Neuronal stem cell (in vitro differentiated cells): ENCODE results near the gene C19orf44.

Experiments
- DNase-seq: peaks from one replicate; pipeline ENCODE4 v3.0.0-alpha.2; 2013; ENCODE audit warnings: low spot score
- H2AFZ ChIP-seq: one replicate; pipeline ENCODE4 v1.6.1; 2013; ENCODE audit warnings: mild to moderate bottlenecking, low read length, inconsistent platforms
- H2AK5ac ChIP-seq: 2 replicates; pipeline ENCODE4 v1.6.1; 2013; ENCODE audit warnings: low read depth, mild to moderate bottlenecking, inconsistent platforms, low read length, moderate library complexity, mixed read lengths
- H2BK120ac ChIP-seq: 2 replicates; pipeline ENCODE4 v1.6.1; 2013; ENCODE audit warnings: low read depth, mild to moderate bottlenecking, inconsistent platforms, low read length, moderate library complexity, mixed read lengths
- H2BK12ac ChIP-seq: one replicate; pipeline ENCODE4 v1.6.1; 2013; ENCODE audit warnings: low read length, inconsistent platforms
- H2BK15ac ChIP-seq: 2 replicates; pipeline ENCODE4 v1.6.1; 2013; ENCODE audit warnings: mild to moderate bottlenecking, low read length, inconsistent platforms, mixed read lengths
- H2BK5ac ChIP-seq: one replicate; pipeline ENCODE4 v1.6.1; 2013; ENCODE audit warnings: inconsistent platforms, mild to moderate bottlenecking, low read length, moderate library complexity
- H3K14ac ChIP-seq: one replicate; pipeline ENCODE4 v1.6.1; 2013; ENCODE audit warnings: low read length, inconsistent platforms
- H3K18ac ChIP-seq: 2 replicates; pipeline ENCODE4 v1.6.1; 2013; ENCODE audit warnings: low read length, inconsistent platforms
- H3K23ac ChIP-seq: 2 replicates; pipeline ENCODE4 v1.6.1; 2013; ENCODE audit warnings: low read depth, mild to moderate bottlenecking, mixed read lengths, low read length, inconsistent platforms; ENCODE audit not compliant: poor library complexity
- H3K27ac ChIP-seq: replicated peaks from 3 replicates; pipeline ENCODE4 v1.5.1; 2013; ENCODE audit warnings: low read length, inconsistent platforms
- H3K27me3 ChIP-seq, 3 experiments: 2 replicates each; pipeline ENCODE4 v1.6.1; 2013; ENCODE audit warnings: low read length in 3 of 3, mild to moderate bottlenecking in 2 of 3, inconsistent platforms in 1 of 3, low read depth in 1 of 3, mixed read lengths in 1 of 3, moderate library complexity in 1 of 3; ENCODE audit not compliant: control insufficient read depth in 3 of 3, insufficient read depth in 3 of 3
- H3K36me3 ChIP-seq, 2 donors: replicated peaks in 1 of 2; 2 replicates each; pipeline ENCODE4 v1.6.1; 2013; ENCODE audit warnings: low read length in 2 of 2; ENCODE audit not compliant: control insufficient read depth in 2 of 2, insufficient read depth in 2 of 2
- H3K4ac ChIP-seq: 2 replicates; pipeline ENCODE4 v1.6.1; 2013; ENCODE audit warnings: inconsistent platforms, mild to moderate bottlenecking, low read length, moderate library complexity
- H3K4me1 ChIP-seq, 2 donors: 1 replicate in 1 of 2; 2 replicates in 1 of 2; pipeline ENCODE4 v1.6.1; 2013; ENCODE audit warnings: low read length in 2 of 2, low read depth in 1 of 2; ENCODE audit not compliant: control insufficient read depth in 2 of 2, insufficient read depth in 1 of 2
- H3K4me2 ChIP-seq: one replicate; pipeline ENCODE4 v1.6.1; 2013; ENCODE audit warnings: mild to moderate bottlenecking, low read length, inconsistent platforms; ENCODE audit not compliant: insufficient read depth, poor library complexity, severe bottlenecking
- H3K4me3 ChIP-seq, 2 donors: 2 replicates each; pipeline ENCODE4 v1.5.1; 2013; ENCODE audit warnings: low read length in 2 of 2, mild to moderate bottlenecking in 2 of 2, inconsistent platforms in 1 of 2, moderate library complexity in 1 of 2
- H3K79me1 ChIP-seq: one replicate; pipeline ENCODE4 v1.6.1; 2013; ENCODE audit warnings: low read depth, mild to moderate bottlenecking, inconsistent platforms, low read length, moderate library complexity
- H3K9ac ChIP-seq: one replicate; pipeline ENCODE4 v1.6.1; 2013; ENCODE audit warnings: mild to moderate bottlenecking, low read depth, low read length, inconsistent platforms; ENCODE audit not compliant: poor library complexity
- H3K9me3 ChIP-seq, 2 donors: replicated peaks in 1 of 2; 2 replicates each; pipeline versions ENCODE3 to v1.6.1; 2013; ENCODE audit warnings: low read length in 2 of 2, mild to moderate bottlenecking in 2 of 2, inconsistent platforms in 1 of 2, low read depth in 1 of 2, mixed read lengths in 1 of 2, moderate library complexity in 1 of 2; ENCODE audit not compliant: control insufficient read depth in 2 of 2, insufficient read depth in 1 of 2
- H4K8ac ChIP-seq: one replicate; pipeline ENCODE4 v1.6.1; 2013; ENCODE audit warnings: low read depth, mild to moderate bottlenecking, inconsistent platforms, low read length, moderate library complexity
- H4K91ac ChIP-seq: one replicate; pipeline ENCODE4 v1.6.1; 2013; ENCODE audit warnings: low read length, low read depth, mild to moderate bottlenecking, inconsistent platforms; ENCODE audit not compliant: poor library complexity
- WGBS, 2 donors: extraction: QIAGEN DNeasy Blood & Tissue Kit; methylation state at CpG; one replicate each; pipeline ENCODE4 v1.1.7; 2013; ENCODE audit warnings: missing lambda C conversion rate in 2 of 2, mixed read lengths in 1 of 2; ENCODE audit not compliant: insufficient read length in 2 of 2, insufficient replicate concordance in 1 of 2; ENCODE audit errors: extremely low coverage in 2 of 2; 5-methylcytosine and 5-hydroxymethylcytosine counted together

Gene C19orf44

DNA sequence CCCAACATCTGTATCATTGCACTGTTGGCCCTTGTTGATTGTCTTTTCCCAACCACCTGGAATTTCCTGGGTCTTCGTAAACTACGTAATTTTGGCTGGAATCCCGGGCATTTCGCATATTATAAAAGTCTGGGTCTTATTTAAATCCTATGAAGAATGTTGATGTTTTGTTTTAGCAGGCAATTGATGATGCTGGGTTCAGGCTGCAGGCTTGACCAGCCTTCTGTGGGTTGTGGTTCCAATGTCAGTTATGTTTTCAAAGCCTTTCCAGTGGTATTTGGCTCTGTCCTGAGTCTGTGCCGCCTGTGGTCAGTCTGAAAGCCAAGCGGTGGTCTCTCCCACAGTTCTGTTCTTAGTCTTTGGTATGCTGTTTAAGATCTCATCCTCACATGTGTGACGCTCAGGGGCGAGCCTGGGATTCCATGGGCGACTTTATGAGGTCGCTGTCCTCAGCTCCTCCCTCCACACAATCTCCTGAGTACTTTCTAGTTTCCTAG, 63.6 kb downstream of the C19orf44 start:
- H3K27ac ChIP-seq: no peak overlapping the region
- no CpG with 5 or more reads among the region's 10 CpGs for WGBS, 2 donors
- DNase-seq: no peak

DNA sequence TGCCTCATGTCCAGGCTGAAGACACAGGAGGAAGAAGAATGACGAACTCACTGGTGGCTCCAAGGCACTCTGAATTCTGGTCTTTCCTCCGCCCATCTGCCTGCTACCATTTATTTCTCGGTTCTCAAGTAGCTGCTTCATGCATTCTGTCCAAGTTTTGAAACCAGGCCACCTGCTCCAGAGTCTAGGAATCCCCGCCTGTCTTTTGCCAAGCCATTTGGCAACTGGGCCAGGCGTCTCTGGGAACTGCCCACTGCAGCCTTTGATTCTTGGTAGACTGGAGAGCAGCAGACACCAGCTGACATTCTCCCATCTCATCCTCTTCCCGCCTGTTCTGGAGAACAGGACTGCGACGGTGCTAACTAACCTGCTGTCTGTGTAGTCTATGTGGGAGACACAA, 65.2 kb downstream of the C19orf44 start:
- Histone ChIP-seq H3K9me3 (peaks cover 0 to 1% of the 10 kb centered on the region in 2 donors), H3K27me3 (no peaks in the 10 kb centered on the region), H3K79me1 (no peaks in the 10 kb centered on the region), H3K36me3 (peaks cover 21 to 71% of the 10 kb centered on the region in 2 donors), H3K14ac (no peak overlapping the region), H2AK5ac (no peak overlapping the region), H3K27ac (no peak overlapping the region), H3K18ac (no peak overlapping the region), H3K4me1 (no peaks in the 10 kb centered on the region), H3K9ac (no peak overlapping the region), H2BK15ac (no peak overlapping the region), H2BK120ac (no peak overlapping the region), H2BK5ac (no peak overlapping the region), H4K8ac (no peak overlapping the region), H2BK12ac (no peak overlapping the region), H3K23ac (no peak overlapping the region), H3K4me3 (no peak overlapping the region), H4K91ac (no peak overlapping the region), H3K4ac (no peak overlapping the region), H2AFZ (no peak overlapping the region), H3K4me2 (no peak overlapping the region)
- WGBS, 2 donors: no CpG with 5 or more reads among the region's 8 CpGs
- no peak for DNase-seq

More for the DNA sequence above, 63.6 kb downstream of the C19orf44 start:
- H2AFZ ChIP-seq: no peak overlapping the region
- no peak overlapping the region for H4K8ac ChIP-seq
- no peak overlapping the region for H2BK5ac ChIP-seq
- no peak overlapping the region for H2BK15ac ChIP-seq
- H3K79me1 ChIP-seq: peaks cover 2% of the 10 kb centered on the region
- H2BK12ac ChIP-seq: no peak overlapping the region
- H2BK120ac ChIP-seq: no peak overlapping the region
- H3K36me3 ChIP-seq: peaks cover 27 to 72% of the 10 kb centered on the region in 2 donors
- no peak overlapping the region for H3K18ac ChIP-seq
- no peak overlapping the region for H4K91ac ChIP-seq
- H3K27me3 ChIP-seq: no peaks in the 10 kb centered on the region
- no peak overlapping the region for H3K23ac ChIP-seq
- H3K4me3 ChIP-seq: no peak overlapping the region
- H3K9me3 ChIP-seq: peaks cover 0 to 1% of the 10 kb centered on the region in 2 donors
- no peak overlapping the region for H2AK5ac ChIP-seq
- H3K14ac ChIP-seq: no peak overlapping the region
- H3K4ac ChIP-seq: no peak overlapping the region
- no peaks in the 10 kb centered on the region for H3K4me1 ChIP-seq
- H3K4me2 ChIP-seq: no peak overlapping the region
- H3K9ac ChIP-seq: no peak overlapping the region

GRCh38 chr19:16562608-16563025, 66.4 kb downstream of the C19orf44 start:
- no peak overlapping the region for H2AFZ ChIP-seq
- no peak overlapping the region for H3K14ac ChIP-seq
- H4K8ac ChIP-seq: no peak overlapping the region
- no peak for DNase-seq
- no peaks in the 10 kb centered on the region for H3K4me1 ChIP-seq
- no peak overlapping the region for H3K4ac ChIP-seq
- no peak overlapping the region for H3K9ac ChIP-seq
- no peak overlapping the region for H2BK120ac ChIP-seq
- no peak overlapping the region for H2BK15ac ChIP-seq
- WGBS, 2 donors: no CpG with 5 or more reads among the region's 6 CpGs
- H3K4me3 ChIP-seq: no peak overlapping the region
- H3K23ac ChIP-seq: no peak overlapping the region
- H3K27me3 ChIP-seq: no peaks in the 10 kb centered on the region
- no peak overlapping the region for H3K4me2 ChIP-seq
- H3K18ac ChIP-seq: no peak overlapping the region
- no peaks in the 10 kb centered on the region for H3K79me1 ChIP-seq
- no peak overlapping the region for H2BK12ac ChIP-seq
- peaks cover 24 to 77% of the 10 kb centered on the region in 2 donors for H3K36me3 ChIP-seq
- no peak overlapping the region for H2AK5ac ChIP-seq
- no peak overlapping the region for H2BK5ac ChIP-seq
- no peak overlapping the region for H4K91ac ChIP-seq
- H3K27ac ChIP-seq: no peak overlapping the region
- peaks cover 0 to 1% of the 10 kb centered on the region in 2 donors for H3K9me3 ChIP-seq

GRCh38 chr19:16564842-16565241, 68.6 kb downstream of the C19orf44 start:
- Histone ChIP-seq H3K9me3 (peaks cover 0 to 1% of the 10 kb centered on the region in 2 donors), H3K4me1 (no peaks in the 10 kb centered on the region), H3K14ac (no peak overlapping the region), H3K36me3 (peaks cover 31 to 80% of the 10 kb centered on the region in 2 donors), H2BK15ac (no peak overlapping the region), H3K27ac (no peak overlapping the region), H2AFZ (no peak overlapping the region), H3K4me3 (no peak overlapping the region), H3K27me3 (no peaks in the 10 kb centered on the region), H3K9ac (no peak overlapping the region), H2BK12ac (no peak overlapping the region), H2BK5ac (no peak overlapping the region), H3K23ac (no peak overlapping the region), H2AK5ac (no peak overlapping the region), H2BK120ac (no peak overlapping the region), H4K8ac (no peak overlapping the region), H3K4ac (no peak overlapping the region), H3K18ac (no peak overlapping the region), H4K91ac (no peak overlapping the region), H3K79me1 (peaks cover 5% of the 10 kb centered on the region), H3K4me2 (no peak overlapping the region)
- DNase-seq: no peak
- no CpG with 5 or more reads among the region's 7 CpGs for WGBS, 2 donors
